Esophagus muscularis mucosa (tissue), 3 donors: ENCODE measurements around the gene BOK.

Experiments
- CTCF ChIP-seq, 3 experiments: fragments of 200-600 bp in 2 of 3; fragments of 450-650 bp in 1 of 3; sonication (generic) in 2 of 3; IDR thresholded peaks; one replicate each; pipeline ENCODE4 v1.5.1; 2017 to 2019; ENCODE audit warnings: antibody characterized with exemption in 3 of 3, mild to moderate bottlenecking in 2 of 3, moderate library complexity in 1 of 3
- POLR2A ChIP-seq: fragments of 450-650 bp; IDR thresholded peaks from one replicate; pipeline ENCODE4 v1.6.1; 2017; ENCODE audit warnings: antibody characterized with exemption, moderate library complexity, mild to moderate bottlenecking, low read depth

- TF ChIP-seq CTCF (IDR thresholded peaks at IDR 0.05): no peak
- TF ChIP-seq POLR2A: no peak
These were observed 4.5 kb downstream of the BOK start for GRCh38 chr2:241563031-241563507.
